ENCODE data around the gene SMIM33. TPM values are rescaled to one million over a fixed set of nuclear protein-coding genes. Genes with fewer than 3 reads are reported as not detected.

Gene SMIM33
- total and polyA plus RNA-seq, 9 of the 15 experiments (the other 6 are each of a cell fraction or from before 2014, with no cell fraction given): not detected

DNA sequence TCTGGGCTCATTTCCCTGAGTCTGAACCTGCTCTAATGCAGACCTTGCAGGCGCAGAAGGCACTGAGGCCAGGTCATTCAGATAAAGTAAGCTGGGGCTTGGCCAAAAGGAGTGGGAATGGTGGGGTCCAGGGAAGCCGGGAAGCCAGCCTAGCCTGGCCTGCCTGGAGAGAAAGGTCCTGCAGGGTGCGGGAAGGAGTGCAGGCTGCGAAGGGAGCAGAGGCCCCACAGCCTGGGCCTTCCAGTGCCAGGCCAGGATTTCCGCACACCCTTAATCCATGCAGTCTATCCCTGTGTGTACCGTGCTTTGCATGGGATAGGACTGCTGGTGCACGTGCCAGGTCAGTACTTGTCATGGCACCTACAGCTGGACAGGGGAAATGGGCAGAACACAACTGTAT is 15.4 kb downstream of the SMIM33 start:
- ChIA-PET POLR2A (interaction anchor here (0.8 kb wide), 1 partner anchor 11 kb away, joined by 3 read pairs; no protein-coding TSS in a partner anchor), CTCF (ENCODE audit: low intra/inter-chr PET ratio) (no interaction called here)
- no peak for FAIRE-seq
- no peaks in the 10 kb centered on the region for H3K9me3 ChIP-seq (replicated peaks; ENCODE audit: control insufficient read depth, insufficient read depth, low read depth, low read length)
- no peak for ATAC-seq
- H3K4me2 ChIP-seq (ENCODE audit: insufficient read depth, low read length): no peak overlapping the region
- H3K9ac ChIP-seq (ENCODE audit: insufficient read depth in 1 of 2, low read depth in 2 of 2, low read length in 2 of 2): peak overlapping the region in 1 of 2 experiments; percentile 14; a peak in 1 of 4 replicates
- no TSS peak for BruUV-seq (replicated peaks)
- TF ChIP-seq, protein P1, sequence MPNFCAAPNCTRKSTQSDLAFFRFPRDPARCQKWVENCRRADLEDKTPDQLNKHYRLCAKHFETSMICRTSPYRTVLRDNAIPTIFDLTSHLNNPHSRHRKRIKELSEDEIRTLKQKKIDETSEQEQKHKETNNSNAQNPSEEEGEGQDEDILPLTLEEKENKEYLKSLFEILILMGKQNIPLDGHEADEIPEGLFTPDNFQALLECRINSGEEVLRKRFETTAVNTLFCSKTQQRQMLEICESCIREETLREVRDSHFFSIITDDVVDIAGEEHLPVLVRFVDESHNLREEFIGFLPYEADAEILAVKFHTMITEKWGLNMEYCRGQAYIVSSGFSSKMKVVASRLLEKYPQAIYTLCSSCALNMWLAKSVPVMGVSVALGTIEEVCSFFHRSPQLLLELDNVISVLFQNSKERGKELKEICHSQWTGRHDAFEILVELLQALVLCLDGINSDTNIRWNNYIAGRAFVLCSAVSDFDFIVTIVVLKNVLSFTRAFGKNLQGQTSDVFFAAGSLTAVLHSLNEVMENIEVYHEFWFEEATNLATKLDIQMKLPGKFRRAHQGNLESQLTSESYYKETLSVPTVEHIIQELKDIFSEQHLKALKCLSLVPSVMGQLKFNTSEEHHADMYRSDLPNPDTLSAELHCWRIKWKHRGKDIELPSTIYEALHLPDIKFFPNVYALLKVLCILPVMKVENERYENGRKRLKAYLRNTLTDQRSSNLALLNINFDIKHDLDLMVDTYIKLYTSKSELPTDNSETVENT (CRISPR knock-in tag; IDR thresholded peaks at IDR 0.05): no peak
- H2AFZ ChIP-seq (ENCODE audit: low read depth, low read length): no peak overlapping the region
- H3K9me1 ChIP-seq (ENCODE audit: control insufficient read depth, insufficient read depth, low read length): no peaks in the 10 kb centered on the region
- intact Hi-C loops (cut with micrococcal nuclease): no loop called here
- no peaks in the 10 kb centered on the region; the same call in 2 of the 3 replicates for H3K36me3 ChIP-seq (ENCODE audit: control insufficient read depth, insufficient read depth, low read length)
- 73% methylated on average over 7 of the region's 7 CpGs for WGBS (ENCODE audit: insufficient coverage, low coverage, missing lambda C conversion rate)
- H3K79me2 ChIP-seq (ENCODE audit: control insufficient read depth, insufficient read depth, low read length): peaks cover 9% of the 10 kb centered on the region
- in situ Hi-C loops (cut with MboI): no loop called here
- peak in 2 of 4 experiments; percentile 3 to 7 for DNase-seq (ENCODE audit: extremely low read depth in 1 of 4, low spot score in 3 of 4)
- H4K20me1 ChIP-seq (replicated peaks; ENCODE audit: control insufficient read depth, insufficient read depth, low read length): no peaks in the 10 kb centered on the region
- no peaks in the 10 kb centered on the region for H3K27me3 ChIP-seq (ENCODE audit: control insufficient read depth in 2 of 2, insufficient read depth in 2 of 2, low read length in 2 of 2)
- H3K27ac ChIP-seq (ENCODE audit: extremely low read depth, low read depth, low read length): no peak overlapping the region
- H3K4me3 ChIP-seq: no peak overlapping the region
- H3K4me1 ChIP-seq (replicated peaks in 1 of 2; ENCODE audit: control insufficient read depth in 2 of 2, insufficient read depth in 2 of 2, low read length in 2 of 2): peaks cover 17 to 19% of the 10 kb centered on the region in 2 experiments

DNA sequence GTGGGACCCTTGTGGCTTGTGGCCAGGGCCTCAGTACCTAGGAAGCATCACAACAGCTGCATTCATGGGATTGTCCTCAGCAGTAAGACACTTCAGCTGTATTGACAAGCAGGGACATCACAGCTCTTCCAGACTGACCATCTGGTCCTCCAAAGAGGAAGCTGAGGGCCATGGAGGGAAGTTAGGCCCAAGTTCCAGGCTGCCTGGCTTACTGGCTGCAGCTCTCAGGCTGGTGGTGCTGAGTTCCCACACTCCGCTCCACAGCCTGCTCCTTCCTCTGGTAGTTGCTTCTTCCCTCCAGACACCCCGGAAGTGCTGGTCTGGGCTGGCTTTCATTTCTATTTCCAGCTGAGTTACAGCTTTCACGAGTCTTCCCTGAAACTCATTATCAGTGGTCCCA is 17.5 kb downstream of the SMIM33 start:
- TF ChIP-seq RFX5 (IDR thresholded peaks at IDR 0.05; ENCODE audit: low read depth, low read length): no peak
- 0 out of 2 replicates have a peak, but pooled peaks have one; percentile 29 for TF ChIP-seq ELF1 (tag; IDR thresholded peaks at IDR 0.05)
- no peak overlapping the region for H3K27ac ChIP-seq (ENCODE audit: extremely low read depth, low read depth, low read length)
- ATAC-seq (peak; percentile 55), FAIRE-seq (no peak), DNase-seq (ENCODE audit: extremely low read depth in 1 of 4, low spot score in 3 of 4) (peak in 2 of 4 experiments; percentile 6 to 7)
- H3K79me2 ChIP-seq (ENCODE audit: control insufficient read depth, insufficient read depth, low read length): no peaks in the 10 kb centered on the region
- peak overlapping the region in 1 of 2 experiments; percentile 10; a peak in 2 of 4 replicates for H3K9ac ChIP-seq (ENCODE audit: insufficient read depth in 1 of 2, low read depth in 2 of 2, low read length in 2 of 2)
- no peaks in the 10 kb centered on the region for H3K27me3 ChIP-seq (ENCODE audit: control insufficient read depth in 2 of 2, insufficient read depth in 2 of 2, low read length in 2 of 2)
- intact Hi-C loops (cut with micrococcal nuclease): no loop called here
- in situ Hi-C loops (cut with MboI): no loop called here
- no TSS peak for BruUV-seq (replicated peaks)
- no peaks in the 10 kb centered on the region for H3K9me3 ChIP-seq (replicated peaks; ENCODE audit: control insufficient read depth, insufficient read depth, low read depth, low read length)
- ChIA-PET CTCF (ENCODE audit: low intra/inter-chr PET ratio) (no interaction called here), POLR2A (interaction anchor here (0.6 to 1.0 kb wide), 2 partner anchors 11 to 14 kb away, joined by 3 to 4 read pairs; no protein-coding TSS in a partner anchor)
- no peak overlapping the region for H3K4me3 ChIP-seq
- no peaks in the 10 kb centered on the region for H4K20me1 ChIP-seq (replicated peaks; ENCODE audit: control insufficient read depth, insufficient read depth, low read length)
- H2AFZ ChIP-seq (ENCODE audit: low read depth, low read length): no peak overlapping the region
- no peaks in the 10 kb centered on the region for H3K9me1 ChIP-seq (ENCODE audit: control insufficient read depth, insufficient read depth, low read length)
- 21% methylated on average over 2 of the region's 3 CpGs for WGBS (ENCODE audit: insufficient coverage, low coverage, missing lambda C conversion rate)
- H3K36me3 ChIP-seq (ENCODE audit: control insufficient read depth, insufficient read depth, low read length): no peaks in the 10 kb centered on the region
- peaks cover 0 to 3% of the 10 kb centered on the region in 2 experiments; a peak in 3 of 5 replicates for H3K4me1 ChIP-seq (replicated peaks in 1 of 2; ENCODE audit: control insufficient read depth in 2 of 2, insufficient read depth in 2 of 2, low read length in 2 of 2)
- H3K4me2 ChIP-seq (ENCODE audit: insufficient read depth, low read length): no peak overlapping the region

All from K562 (cell line).